H1 (cell line): ENCODE measurements around the gene ZNF691. TPM values are rescaled to one million over a fixed set of nuclear protein-coding genes. Genes with fewer than 3 reads are reported as not detected.

ENCODE experiments used
- CTCF ChIA-PET: fragments of 300-600 bp; sonication (Branson Sonifier 250); formaldehyde crosslinking; loops from one replicate; lab custom pipeline; 2021; ENCODE audit not compliant: partially characterized antibody; lab: Charles Lee
- POLR2A ChIA-PET: fragments of 300-600 bp; sonication (Branson Sonifier 250); formaldehyde crosslinking; loops from one replicate; lab custom pipeline; 2021; ENCODE audit warnings: inconsistent platforms; ENCODE audit not compliant: partially characterized antibody; lab: Charles Lee
- DNase-seq, 2 experiments: peaks; one replicate each; pipeline versions ENCODE4 v3.0.0 to v3.0.0-alpha.2; 2010 to 2022; ENCODE audit warnings: low spot score in 2 of 2, low read depth in 1 of 2, mixed read lengths in 1 of 2
- FAIRE-seq: peaks from 2 replicates; lab custom pipeline; 2011; peaks lifted over from hg19 to GRCh38; lab: Jason Lieb, UNC
- H2AFZ ChIP-seq: 2 replicates; pipeline ENCODE4 v1.8.1; 2012; ENCODE audit warnings: low read length, inconsistent platforms
- H2AK5ac ChIP-seq: 2 replicates; pipeline ENCODE4 v1.6.1; 2013; ENCODE audit warnings: low read depth, low read length
- H2BK120ac ChIP-seq: replicated peaks from 2 replicates; pipeline ENCODE3; 2013; ENCODE audit warnings: low read depth, low read length, inconsistent platforms
- H2BK12ac ChIP-seq: 2 replicates; pipeline ENCODE4 v1.6.1; 2013; ENCODE audit warnings: low read depth, low read length
- H2BK15ac ChIP-seq: 2 replicates; pipeline ENCODE4 v1.6.1; 2013; ENCODE audit warnings: low read length
- H2BK20ac ChIP-seq: 2 replicates; pipeline ENCODE4 v1.6.1; 2013; ENCODE audit warnings: low read length
- H2BK5ac ChIP-seq: 2 replicates; pipeline ENCODE4 v1.6.1; 2013; ENCODE audit warnings: low read depth, low read length
- H3K14ac ChIP-seq: 2 replicates; pipeline ENCODE4 v1.6.1; 2013; ENCODE audit warnings: inconsistent platforms; ENCODE audit not compliant: insufficient read length
- H3K18ac ChIP-seq: 2 replicates; pipeline ENCODE4 v1.6.1; 2013; ENCODE audit warnings: low read length; ENCODE audit errors: extremely low read depth
- H3K23ac ChIP-seq: 2 replicates; pipeline ENCODE4 v1.6.1; 2013; ENCODE audit warnings: inconsistent platforms; ENCODE audit not compliant: insufficient read length
- H3K23me2 ChIP-seq: 2 replicates; pipeline ENCODE4 v1.6.1; 2013; ENCODE audit warnings: low read depth, low read length
- H3K27ac ChIP-seq: 2 replicates; pipeline ENCODE4 v1.6.1; 2011; ENCODE audit warnings: low read depth, low read length, inconsistent platforms
- H3K27me3 ChIP-seq, 4 experiments: replicated peaks in 1 of 4; 1 replicate in 1 of 4; 2 replicates in 3 of 4; pipeline versions ENCODE4 v1.6.1 to v1.8.1; 2011 to 2013; ENCODE audit warnings: low read length in 3 of 4, mild to moderate bottlenecking in 3 of 4, inconsistent platforms in 2 of 4, mixed read lengths in 2 of 4, moderate library complexity in 1 of 4; ENCODE audit not compliant: control insufficient read depth in 3 of 4, insufficient read depth in 3 of 4; ENCODE audit errors: extremely low read depth in 1 of 4
- H3K36me3 ChIP-seq, 4 experiments: 2 replicates each; pipeline versions ENCODE4 v1.6.1 to v1.8.1; 2011 to 2013; ENCODE audit warnings: mild to moderate bottlenecking in 4 of 4, low read length in 3 of 4, moderate library complexity in 2 of 4, control low read depth in 1 of 4, inconsistent platforms in 1 of 4; ENCODE audit not compliant: insufficient read depth in 4 of 4, control insufficient read depth in 2 of 4
- H3K4ac ChIP-seq: replicated peaks from 2 replicates; pipeline ENCODE3; 2013; ENCODE audit warnings: low read length, low read depth, mixed read lengths, inconsistent platforms; ENCODE audit not compliant: insufficient read length
- H3K4me1 ChIP-seq, 4 experiments: replicated peaks in 1 of 4; 1 replicate in 1 of 4; 2 replicates in 3 of 4; pipeline versions ENCODE4 v1.6.1 to v1.8.1; 2011 to 2013; ENCODE audit warnings: low read length in 3 of 4, inconsistent platforms in 2 of 4, mixed read lengths in 1 of 4; ENCODE audit not compliant: insufficient read depth in 4 of 4, control insufficient read depth in 3 of 4
- H3K4me2 ChIP-seq, 2 experiments: 2 replicates each; pipeline versions ENCODE4 v1.6.1 to v1.8.1; 2011 to 2013; ENCODE audit warnings: low read depth in 2 of 2, low read length in 2 of 2, control low read depth in 1 of 2, inconsistent platforms in 1 of 2, mild to moderate bottlenecking in 1 of 2; ENCODE audit not compliant: insufficient read depth in 1 of 2
- H3K4me3 ChIP-seq, 4 experiments: fragments of 200-600, 300-600 bp in 1 of 4; sonication (generic), shearing (Covaris generic), sonication (Bioruptor Twin) in 1 of 4; 2 replicates each; pipeline versions ENCODE4 v1.5.1 to v1.8.1; 2011 to 2016; ENCODE audit warnings: low read length in 4 of 4, low read depth in 3 of 4, control low read depth in 2 of 4, inconsistent platforms in 2 of 4, mild to moderate bottlenecking in 2 of 4, mixed read lengths in 1 of 4, moderate library complexity in 1 of 4; ENCODE audit not compliant: insufficient read depth in 2 of 4; ENCODE audit errors: extremely low read depth in 1 of 4
- H3K56ac ChIP-seq: replicated peaks from 2 replicates; pipeline ENCODE3; 2013; ENCODE audit warnings: low read depth, mild to moderate bottlenecking, mixed read lengths, low read length, inconsistent platforms; ENCODE audit not compliant: insufficient read length
- H3K79me1 ChIP-seq: 2 replicates; pipeline ENCODE4 v1.6.1; 2013; ENCODE audit warnings: low read depth, low read length, control low read depth
- H3K79me2 ChIP-seq, 2 experiments: 2 replicates each; pipeline versions ENCODE4 v1.6.1 to v1.8.1; 2012 to 2013; ENCODE audit warnings: low read length in 2 of 2, mild to moderate bottlenecking in 2 of 2, inconsistent platforms in 1 of 2; ENCODE audit not compliant: insufficient read depth in 2 of 2, control insufficient read depth in 1 of 2
- H3K9ac ChIP-seq, 4 experiments: replicated peaks in 1 of 4; 1 replicate in 1 of 4; 2 replicates in 3 of 4; pipeline versions ENCODE4 v1.6.1 to v1.8.1; 2011 to 2013; ENCODE audit warnings: low read depth in 3 of 4, low read length in 3 of 4, control low read depth in 2 of 4, mild to moderate bottlenecking in 2 of 4, moderate library complexity in 2 of 4, inconsistent platforms in 1 of 4; ENCODE audit errors: extremely low read depth in 1 of 4
- H3K9me3 ChIP-seq, 2 experiments: 2 replicates each; pipeline versions ENCODE4 v1.6.1 to v1.8.1; 2012 to 2013; ENCODE audit warnings: mild to moderate bottlenecking in 2 of 2, moderate library complexity in 2 of 2, control low read depth in 1 of 2, inconsistent platforms in 1 of 2, low read depth in 1 of 2, low read length in 1 of 2, mixed read lengths in 1 of 2; ENCODE audit not compliant: insufficient read depth in 2 of 2
- H4K20me1 ChIP-seq, 2 experiments: replicated peaks in 1 of 2; 2 replicates each; pipeline versions ENCODE3 to v1.8.1; 2011 to 2013; ENCODE audit warnings: inconsistent platforms in 2 of 2, low read length in 2 of 2, mild to moderate bottlenecking in 1 of 2; ENCODE audit not compliant: insufficient read depth in 2 of 2, control insufficient read depth in 1 of 2
- H4K5ac ChIP-seq: 2 replicates; pipeline ENCODE4 v1.6.1; 2013; ENCODE audit warnings: low read length, low read depth, mixed read lengths, inconsistent platforms; ENCODE audit not compliant: insufficient read length
- H4K8ac ChIP-seq: 2 replicates; pipeline ENCODE4 v1.8.0; 2013; ENCODE audit warnings: mild to moderate bottlenecking, moderate library complexity, low read length, inconsistent platforms; ENCODE audit not compliant: insufficient read depth; ENCODE audit errors: extremely low read depth
- H4K91ac ChIP-seq: replicated peaks from 2 replicates; pipeline ENCODE3; 2013; ENCODE audit warnings: low read length, mixed read lengths, inconsistent platforms; ENCODE audit not compliant: insufficient read length
- CBX8 ChIP-seq: fragments of 300-800, 300-1000 bp; sonication (generic); IDR thresholded peaks from 2 replicates; pipeline ENCODE4 v1.7.1; 2016; ENCODE audit warnings: low read depth, low read length, borderline replicate concordance
- EP300 ChIP-seq, 2 experiments: IDR thresholded peaks; 1 replicate in 1 of 2; 2 replicates in 1 of 2; pipeline ENCODE4 v1.6.1; 2011 to 2012; ENCODE audit warnings: low read depth in 2 of 2, low read length in 2 of 2, mild to moderate bottlenecking in 2 of 2, borderline replicate concordance in 1 of 2, inconsistent platforms in 1 of 2, moderate library complexity in 1 of 2
- RAD21 ChIP-seq, 2 experiments: IDR thresholded peaks in 1 of 2; conservative IDR thresholded peaks in 1 of 2; 2 replicates each; pipeline ENCODE4 v1.6.1; 2011; ENCODE audit warnings: low read depth in 2 of 2, low read length in 2 of 2, improper control_type of control experiment in 1 of 2, inconsistent platforms in 1 of 2, mild to moderate bottlenecking in 1 of 2, moderate library complexity in 1 of 2
- SRF ChIP-seq: IDR thresholded peaks from 2 replicates; pipeline ENCODE4 v1.6.1; 2011; ENCODE audit warnings: mild to moderate bottlenecking, low read depth, low read length, moderate library complexity
- YY1 ChIP-seq: IDR thresholded peaks from 2 replicates; pipeline ENCODE4 v1.6.1; 2011; ENCODE audit warnings: low read depth, mild to moderate bottlenecking, low read length
- WGBS, 2 experiments: shearing (Covaris generic) in 1 of 2; methylation state at CpG; one replicate each; pipeline versions ENCODE4 v1.1.6 to v1.1.7; 2013 to 2015; ENCODE audit warnings: low lambda C conversion rate in 2 of 2, mixed read lengths in 2 of 2, inconsistent platforms in 1 of 2, low coverage in 1 of 2, missing lambda C conversion rate in 1 of 2; ENCODE audit not compliant: insufficient replicate concordance in 2 of 2, insufficient coverage in 1 of 2, insufficient read length in 1 of 2; ENCODE audit errors: extremely low coverage in 1 of 2, missing lambda C conversion rate in 1 of 2; 5-methylcytosine and 5-hydroxymethylcytosine counted together
- polyA plus RNA-seq, 7 experiments: library from polyadenylated mRNA; depleted of rRNA in 3 of 7; stranded (reverse) in 5 of 7; unstranded in 2 of 7; fragments of >200 nt in 5 of 7; fragments of 200-250 nt in 2 of 7; gene quantifications; 1 replicate in 5 of 7; 2 replicates in 1 of 7; 4 replicates in 1 of 7; pipeline versions ENCODE4 v1.2.1 to v1.2.3, GENCODE V29; 2011 to 2013; ENCODE audit warnings: missing spikeins in 2 of 7, mixed read lengths in 2 of 7
- total RNA-seq: library from RNA; stranded (reverse); fragmentation: NEBNext Ultra II Directional; extraction: Animal tissue kit (Norgen Biotek cat#: 25700); gene quantifications from 2 replicates; pipeline ENCODE4 v1.2.1, GENCODE V29; 2021

Gene ZNF691
- total and polyA plus RNA-seq, 2 of the 8 experiments (the other 6 are each of a cell fraction or from before 2014, with no cell fraction given), result 19.5 TPM

GRCh38 chr1:42820813-42821212 lies 25.6 kb upstream of the ZNF691 start:
- 86% methylated on average over 1 of the region's 1 CpG; no CpG with 5 or more reads in 1 of the 2 experiments for WGBS, 2 experiments
- ChIA-PET CTCF (interaction anchor here (0.6 to 2.9 kb wide), 6 partner anchors 12 to 377 kb away, joined by 3 to 10 read pairs (median 3); no protein-coding TSS in a partner anchor), POLR2A (interaction anchor here (0.9 to 5.5 kb wide), 6 partner anchors 9 to 569 kb away, joined by 3 to 21 read pairs (median 4); partner anchors contain the start of genes C1orf50, MED8, P3H1 and SZT2)
- no peak overlapping the region for H2AFZ ChIP-seq
- H4K5ac ChIP-seq, result no peak overlapping the region
- TF ChIP-seq SRF (no peak), YY1 (no peak), CBX8 (no peak), EP300 (IDR thresholded peaks at IDR 0.05; ENCODE audit: borderline replicate concordance in 1 of 2, low read depth in 2 of 2, low read length in 2 of 2) (no peak), RAD21 (IDR thresholded peaks at IDR 0.05 in 1 of 2, conservative IDR thresholded peaks at IDR 0.05 in 1 of 2; ENCODE audit: low read depth in 2 of 2, low read length in 2 of 2) (no peak)
- H3K4me1 ChIP-seq, result peaks cover 3 to 10% (median 5%) of the 10 kb centered on the region in 4 experiments; a peak in 6 of 7 replicates
- no peaks in the 10 kb centered on the region for H3K9me3 ChIP-seq
- no peak overlapping the region for H2BK20ac ChIP-seq
- no peak overlapping the region for H4K8ac ChIP-seq
- H3K9ac ChIP-seq, result no peak overlapping the region
- no peak overlapping the region for H2BK15ac ChIP-seq
- no peak overlapping the region for H3K4me2 ChIP-seq
- H3K56ac ChIP-seq, result no peak overlapping the region
- H2BK120ac ChIP-seq, result no peak overlapping the region
- no peaks in the 10 kb centered on the region; the same call in 1 of the 2 replicates for H3K79me1 ChIP-seq
- H3K4me3 ChIP-seq, result no peak overlapping the region
- H2AK5ac ChIP-seq, result no peak overlapping the region
- FAIRE-seq, result no peak
- DNase-seq, result peak in 1 of 2 experiments; percentile 41
- no peaks in the 10 kb centered on the region for H3K79me2 ChIP-seq
- peaks cover 6% of the 10 kb centered on the region; the same call in 1 of the 2 replicates for H3K23me2 ChIP-seq
- H4K91ac ChIP-seq, result no peak overlapping the region
- no peaks in the 10 kb centered on the region for H3K27me3 ChIP-seq
- H2BK12ac ChIP-seq, result no peak overlapping the region
- peaks cover 0 to 2% of the 10 kb centered on the region in 2 experiments for H4K20me1 ChIP-seq
- H3K27ac ChIP-seq, result no peak overlapping the region
- no peaks in the 10 kb centered on the region for H3K36me3 ChIP-seq
- H3K23ac ChIP-seq, result no peak overlapping the region
- H3K18ac ChIP-seq, result no peak overlapping the region
- no peak overlapping the region for H3K14ac ChIP-seq
- H3K4ac ChIP-seq, result no peak overlapping the region
- H2BK5ac ChIP-seq, result no peak overlapping the region
